Peyer's patch (tissue), 4 donors: Measurements from ENCODE around the gene CST11.

Experiments
- POLR2A ChIP-seq, 2 donors: fragments of 450-650 bp; IDR thresholded peaks; one replicate each; pipeline ENCODE4 v1.5.1; 2017; ENCODE audit warnings: antibody characterized with exemption in 2 of 2, mild to moderate bottlenecking in 2 of 2, moderate library complexity in 2 of 2
- TF ChIP-seq, protein P1 (sequence below), 6 experiments: fragments of 450-650 bp in 4 of 6; fragments of 200-600 bp in 2 of 6; sonication (generic) in 1 of 6; IDR thresholded peaks; one replicate each; pipeline ENCODE4 v1.5.1; 2017 to 2019; ENCODE audit warnings: antibody characterized with exemption in 6 of 6, mild to moderate bottlenecking in 3 of 6, moderate library complexity in 1 of 6

DNA sequence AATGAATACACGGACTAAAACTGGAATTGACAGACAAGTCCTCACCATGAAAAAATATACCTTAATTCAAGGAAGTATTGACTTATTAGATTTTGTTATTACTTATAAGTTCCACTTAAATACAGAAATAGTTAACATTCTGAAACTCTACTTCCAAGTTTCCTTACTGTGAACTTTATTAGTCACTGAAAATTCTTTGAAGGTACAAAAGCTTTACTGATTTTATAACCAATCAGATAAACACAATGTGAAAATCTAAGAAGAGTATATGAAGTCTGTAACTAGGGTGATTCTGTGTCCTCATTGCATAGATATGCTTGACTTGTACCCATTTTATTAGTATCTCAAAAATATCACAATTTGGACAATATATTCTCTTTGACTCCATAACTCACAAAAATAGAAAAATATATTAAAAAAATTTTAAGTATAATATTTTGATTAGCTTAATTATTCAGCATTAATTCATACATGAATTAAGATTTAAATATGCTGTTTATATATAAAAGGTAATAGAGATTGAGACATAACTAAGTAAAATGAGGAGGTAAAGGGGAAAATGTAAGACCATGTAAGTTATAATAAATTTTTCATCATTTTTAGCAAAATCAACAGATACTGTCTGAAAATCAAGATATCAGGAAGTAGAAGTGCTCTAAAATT is 38.0 kb downstream of the CST11 start:
- TF ChIP-seq, protein P1, sequence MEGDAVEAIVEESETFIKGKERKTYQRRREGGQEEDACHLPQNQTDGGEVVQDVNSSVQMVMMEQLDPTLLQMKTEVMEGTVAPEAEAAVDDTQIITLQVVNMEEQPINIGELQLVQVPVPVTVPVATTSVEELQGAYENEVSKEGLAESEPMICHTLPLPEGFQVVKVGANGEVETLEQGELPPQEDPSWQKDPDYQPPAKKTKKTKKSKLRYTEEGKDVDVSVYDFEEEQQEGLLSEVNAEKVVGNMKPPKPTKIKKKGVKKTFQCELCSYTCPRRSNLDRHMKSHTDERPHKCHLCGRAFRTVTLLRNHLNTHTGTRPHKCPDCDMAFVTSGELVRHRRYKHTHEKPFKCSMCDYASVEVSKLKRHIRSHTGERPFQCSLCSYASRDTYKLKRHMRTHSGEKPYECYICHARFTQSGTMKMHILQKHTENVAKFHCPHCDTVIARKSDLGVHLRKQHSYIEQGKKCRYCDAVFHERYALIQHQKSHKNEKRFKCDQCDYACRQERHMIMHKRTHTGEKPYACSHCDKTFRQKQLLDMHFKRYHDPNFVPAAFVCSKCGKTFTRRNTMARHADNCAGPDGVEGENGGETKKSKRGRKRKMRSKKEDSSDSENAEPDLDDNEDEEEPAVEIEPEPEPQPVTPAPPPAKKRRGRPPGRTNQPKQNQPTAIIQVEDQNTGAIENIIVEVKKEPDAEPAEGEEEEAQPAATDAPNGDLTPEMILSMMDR (IDR thresholded peaks at IDR 0.05) = no peak
- TF ChIP-seq POLR2A (IDR thresholded peaks at IDR 0.05) = no peak
